GM18907 (cell line): ENCODE data around the gene TAX1BP1.
"Not testable (repeated sequence)": the region's sequence is repeated elsewhere in the genome, so short reads cannot be mapped to it uniquely, and the experiment has no call there.

Experiments used
- ATAC-seq: cut with Tn5 transposase; IDR thresholded peaks from one replicate; pipeline ENCODE4 v1.9.1; 2021; ENCODE audit warnings: mild to moderate bottlenecking, moderate library complexity; ENCODE audit not compliant: unreplicated experiment

TAX1BP1 gene

DNA sequence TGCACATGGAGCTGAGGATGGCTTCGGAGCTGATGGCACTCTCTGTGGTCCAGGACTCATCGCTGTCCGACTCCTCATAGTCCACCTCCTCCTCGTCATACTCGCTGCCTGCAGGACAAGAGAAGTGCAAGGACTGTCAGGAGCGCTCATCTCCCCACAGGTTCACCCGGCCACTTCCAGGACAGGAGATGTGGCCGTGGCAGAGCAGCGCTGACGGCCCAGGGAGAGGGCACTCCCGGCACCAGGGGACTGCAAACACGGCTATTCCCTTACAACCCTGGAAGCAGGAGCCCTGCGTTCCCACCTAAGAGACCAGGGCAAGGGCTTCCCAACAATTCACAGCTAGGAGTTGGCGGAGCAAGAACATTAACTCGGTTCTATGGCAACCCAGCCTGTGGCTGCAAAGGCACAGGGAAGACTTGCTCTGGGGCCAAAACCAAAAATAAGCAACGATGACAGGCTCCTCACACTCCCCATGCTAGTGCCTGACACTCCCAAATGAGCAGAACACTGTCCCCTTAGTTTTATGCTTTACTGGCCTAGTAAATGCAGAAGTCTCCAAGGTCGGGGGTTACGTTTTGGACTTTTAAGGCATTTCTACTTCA is 100.9 kb downstream of the TAX1BP1 start:
- ATAC-seq, result no peak

DNA sequence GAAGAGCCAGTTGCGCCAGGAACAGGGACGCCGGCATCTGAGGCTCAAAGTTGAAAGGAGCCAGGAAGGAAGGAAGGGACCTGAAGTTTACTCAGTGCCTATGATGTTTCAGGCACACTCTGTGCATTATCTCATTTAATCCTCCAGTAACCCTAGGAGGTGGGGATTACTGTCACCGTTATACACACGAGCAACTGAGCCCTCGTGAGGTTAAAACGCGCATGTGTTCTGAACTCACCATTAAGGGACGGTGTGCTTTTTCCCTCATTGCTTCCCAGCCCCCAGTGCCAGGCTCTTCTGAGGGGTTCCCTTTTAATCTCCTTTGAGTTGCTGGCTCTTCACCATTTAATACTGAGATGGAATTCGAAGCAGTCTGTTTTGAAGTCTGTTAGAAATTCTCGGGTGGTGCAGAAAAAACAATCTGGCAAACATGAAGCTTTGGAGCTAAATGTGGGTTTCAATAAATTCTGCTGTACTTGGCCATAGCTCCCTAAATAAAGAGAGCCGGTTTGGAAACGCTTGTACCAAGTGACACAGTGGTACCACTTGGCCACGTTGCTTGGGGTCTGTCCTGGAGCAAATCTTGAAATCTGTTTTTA is 102.2 kb downstream of the TAX1BP1 start:
- no peak for ATAC-seq

DNA sequence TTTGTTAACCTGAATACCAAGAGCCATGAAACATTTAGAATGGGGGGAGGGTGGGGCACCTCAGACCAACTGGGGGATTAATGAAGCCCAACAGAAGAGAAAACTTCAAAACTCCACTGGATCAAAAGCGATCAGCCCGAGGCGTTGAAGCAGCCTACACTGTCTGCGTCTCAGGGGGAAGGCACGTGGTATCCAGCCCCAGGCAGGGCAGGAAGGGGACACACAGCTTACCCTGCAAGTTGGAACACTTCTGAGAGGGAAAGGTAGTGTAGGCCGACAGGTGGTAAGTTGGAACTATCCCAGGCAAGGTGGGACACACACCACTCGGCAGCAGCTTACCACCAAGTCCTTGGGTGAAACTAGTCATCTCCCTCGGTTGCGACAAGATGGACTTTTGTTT is 102.9 kb downstream of the TAX1BP1 start:
- no peak for ATAC-seq

DNA sequence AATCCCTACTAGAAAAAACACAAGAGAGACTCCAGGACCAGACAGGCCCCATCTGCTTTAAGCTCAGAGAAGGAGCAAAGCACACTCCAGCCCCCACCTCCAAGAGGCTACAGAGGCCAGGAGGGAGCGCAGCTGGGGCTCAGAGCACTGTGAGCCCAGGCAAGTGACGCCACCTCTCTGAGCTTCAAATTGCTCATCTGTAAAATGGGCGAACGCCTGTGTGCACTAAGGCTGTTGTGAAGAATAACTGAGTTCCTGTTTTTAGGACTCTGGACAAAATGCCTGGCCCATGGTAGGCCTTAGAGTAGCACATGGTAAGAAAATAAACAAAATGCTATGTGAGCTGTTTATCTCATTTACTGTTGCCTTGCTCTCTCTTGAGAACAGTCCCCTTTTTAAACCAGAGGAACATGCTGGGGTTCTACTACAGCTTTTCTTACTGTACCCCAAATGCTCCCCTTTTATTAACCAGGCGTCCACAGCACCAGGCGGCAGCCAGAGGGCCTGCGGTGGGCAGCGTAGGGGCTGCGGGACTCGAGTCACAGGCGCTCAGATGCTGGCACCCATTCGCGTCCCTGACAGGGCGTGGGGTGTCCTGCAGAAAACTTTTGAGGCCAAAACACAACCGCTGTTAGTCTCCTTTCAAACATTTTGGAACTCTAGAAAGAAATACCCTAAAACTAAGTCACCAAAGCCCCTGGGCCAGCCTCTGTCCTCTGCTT is 103.8 kb downstream of the TAX1BP1 start:
- no peak for ATAC-seq

DNA sequence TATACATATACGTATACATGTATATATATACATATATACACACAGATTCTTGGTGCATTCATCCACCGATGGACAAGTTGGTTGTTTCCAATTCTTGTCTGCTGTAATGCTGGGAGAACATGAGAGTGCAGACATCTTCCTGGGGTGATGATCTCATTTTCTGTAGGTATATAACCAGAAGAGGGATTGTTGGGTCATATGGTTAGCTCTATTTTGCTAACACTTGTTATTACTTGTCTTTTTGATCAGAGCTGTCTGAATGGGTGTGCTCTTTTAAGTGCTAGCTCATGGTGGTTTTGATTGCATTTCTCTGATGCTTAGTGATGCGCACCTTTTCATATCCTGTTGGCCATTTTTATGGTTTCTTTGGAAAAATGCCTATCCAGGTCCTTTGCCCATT is 106.4 kb downstream of the TAX1BP1 start:
- ATAC-seq, result no peak

DNA sequence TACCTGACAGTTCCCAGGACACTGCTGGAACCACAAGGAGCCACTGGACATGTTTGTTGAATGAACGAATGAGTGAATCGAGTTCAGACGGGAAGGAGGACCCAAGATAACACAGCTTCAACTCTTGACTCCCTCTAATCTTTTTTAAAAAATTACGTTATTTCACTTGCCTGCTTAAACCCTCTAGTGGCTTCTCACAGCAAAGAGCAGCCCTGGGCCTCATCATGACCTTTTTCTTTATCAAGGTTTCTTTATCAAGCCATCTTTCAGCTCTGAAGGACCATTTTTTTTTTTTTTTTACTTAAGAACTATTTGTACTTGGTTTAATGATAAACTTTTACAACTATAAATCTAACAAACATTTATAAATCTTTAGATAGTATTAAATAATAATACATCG is 110.6 kb downstream of the TAX1BP1 start:
- no peak for ATAC-seq

DNA sequence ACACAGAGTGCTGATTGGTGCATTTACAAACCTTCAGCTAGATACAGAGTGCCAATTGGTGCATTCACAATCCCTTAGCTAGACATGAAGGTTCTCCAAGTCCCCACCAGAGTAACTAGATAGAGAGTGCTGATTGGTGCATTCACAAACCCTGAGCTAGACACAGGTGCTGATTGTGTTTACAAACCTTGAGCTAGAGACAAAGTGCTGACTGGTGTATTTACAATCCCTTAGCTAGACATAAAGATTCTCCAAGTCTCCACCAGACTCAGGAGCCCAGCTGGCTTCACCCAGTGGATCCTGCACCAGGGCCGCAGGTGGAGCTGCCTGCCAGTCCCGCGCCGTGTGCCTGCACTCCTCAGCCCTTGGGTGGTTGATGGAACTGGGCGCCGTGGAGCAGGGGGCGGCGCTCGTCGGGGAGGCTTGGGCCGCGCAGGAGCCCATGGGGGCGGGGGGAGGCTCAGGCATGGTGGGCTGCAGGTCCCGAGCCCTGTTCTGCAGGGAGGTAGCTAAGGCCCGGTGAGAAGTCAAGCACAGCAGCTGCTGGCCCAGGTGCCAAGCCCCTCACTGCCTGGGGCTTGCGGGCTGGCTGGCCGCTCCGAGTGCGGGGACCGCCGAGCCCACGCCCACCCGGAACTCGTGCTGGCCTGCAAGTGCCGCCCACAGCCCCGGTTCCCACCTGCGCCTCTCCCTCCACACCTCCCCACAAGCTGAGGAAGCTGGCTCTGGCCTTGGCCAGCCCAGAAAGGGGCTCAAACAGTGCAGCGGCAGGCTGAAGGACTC is 116.9 kb downstream of the TAX1BP1 start:
- ATAC-seq, result not testable (repeated sequence)

DNA sequence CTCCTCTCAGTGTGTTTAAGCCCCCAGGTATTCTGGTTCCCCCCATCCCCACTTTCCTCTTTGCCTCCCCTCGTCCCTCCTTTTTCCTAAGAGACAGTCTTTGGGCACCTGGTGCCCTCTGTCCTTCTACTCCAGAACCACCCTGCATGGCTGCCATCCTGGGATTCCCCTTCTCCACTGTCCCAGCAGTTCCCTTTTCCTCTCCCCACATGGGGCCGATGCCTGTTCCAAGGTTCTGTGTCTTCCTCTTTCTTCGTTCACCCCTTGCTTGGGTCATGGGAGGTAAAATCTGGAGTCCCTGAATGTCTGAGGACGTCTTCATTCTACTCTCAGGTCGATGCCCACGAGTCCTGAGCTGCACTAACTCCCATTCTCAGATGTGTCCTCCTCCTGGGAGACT is 120.8 kb downstream of the TAX1BP1 start:
- ATAC-seq, result no peak

DNA sequence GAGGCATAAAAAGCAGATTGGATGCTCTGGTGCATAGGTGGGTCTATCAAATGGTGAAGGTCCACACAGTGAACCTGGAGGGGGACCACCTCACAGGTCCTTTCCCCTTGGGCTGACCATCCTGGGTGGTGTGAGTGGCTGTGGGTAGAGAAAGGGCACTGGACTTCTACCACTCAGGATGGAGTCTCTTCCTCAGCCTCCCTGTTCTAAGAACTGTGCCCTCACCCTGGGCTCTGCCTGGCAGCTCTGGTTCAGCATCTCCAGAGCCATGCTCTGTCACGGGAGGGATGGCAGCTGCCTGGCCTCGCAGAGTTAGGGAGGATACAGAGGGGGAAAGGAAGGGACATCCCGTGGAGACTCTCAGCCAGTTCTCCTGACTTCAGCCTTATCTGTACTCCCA is 121.8 kb downstream of the TAX1BP1 start:
- ATAC-seq, result no peak

DNA sequence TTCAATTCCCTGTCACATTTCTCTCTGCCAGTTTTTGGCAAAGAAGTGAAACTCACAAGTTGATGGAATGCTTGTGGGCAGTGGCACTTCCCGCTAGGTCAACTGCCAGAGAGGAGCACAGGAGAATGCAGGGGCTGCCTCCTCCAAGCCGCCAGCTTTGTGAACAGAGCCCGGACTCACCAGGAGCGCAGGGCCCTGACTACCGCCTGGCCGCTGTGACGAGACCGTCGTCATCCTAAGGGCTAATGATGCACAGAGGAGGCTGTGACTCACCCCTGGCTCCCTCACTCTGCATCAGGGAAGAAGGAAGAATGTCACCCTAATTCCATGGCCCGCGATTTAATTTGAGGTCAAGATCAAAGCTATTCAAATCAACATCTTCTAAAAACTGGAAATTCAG is 123.9 kb downstream of the TAX1BP1 start:
- ATAC-seq, result no peak

DNA sequence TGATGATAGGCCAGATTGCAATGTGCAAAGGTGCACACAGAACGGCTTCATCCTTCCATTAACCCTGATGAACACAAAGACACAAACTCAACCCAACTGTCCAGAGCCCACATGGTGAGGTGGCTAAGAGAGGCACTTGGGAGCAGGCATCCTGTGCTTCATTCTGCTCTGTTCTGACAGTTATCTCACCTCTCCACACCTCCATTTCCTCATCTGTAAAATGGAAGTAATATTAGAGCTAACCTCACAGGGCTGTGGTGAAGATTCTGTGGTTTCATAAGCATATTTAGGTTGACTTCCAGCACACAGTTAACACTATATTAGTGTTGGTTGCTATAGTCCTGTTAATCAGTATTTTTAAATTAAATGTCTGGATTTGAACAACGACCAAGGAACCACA is 126.3 kb downstream of the TAX1BP1 start:
- ATAC-seq, result no peak

DNA sequence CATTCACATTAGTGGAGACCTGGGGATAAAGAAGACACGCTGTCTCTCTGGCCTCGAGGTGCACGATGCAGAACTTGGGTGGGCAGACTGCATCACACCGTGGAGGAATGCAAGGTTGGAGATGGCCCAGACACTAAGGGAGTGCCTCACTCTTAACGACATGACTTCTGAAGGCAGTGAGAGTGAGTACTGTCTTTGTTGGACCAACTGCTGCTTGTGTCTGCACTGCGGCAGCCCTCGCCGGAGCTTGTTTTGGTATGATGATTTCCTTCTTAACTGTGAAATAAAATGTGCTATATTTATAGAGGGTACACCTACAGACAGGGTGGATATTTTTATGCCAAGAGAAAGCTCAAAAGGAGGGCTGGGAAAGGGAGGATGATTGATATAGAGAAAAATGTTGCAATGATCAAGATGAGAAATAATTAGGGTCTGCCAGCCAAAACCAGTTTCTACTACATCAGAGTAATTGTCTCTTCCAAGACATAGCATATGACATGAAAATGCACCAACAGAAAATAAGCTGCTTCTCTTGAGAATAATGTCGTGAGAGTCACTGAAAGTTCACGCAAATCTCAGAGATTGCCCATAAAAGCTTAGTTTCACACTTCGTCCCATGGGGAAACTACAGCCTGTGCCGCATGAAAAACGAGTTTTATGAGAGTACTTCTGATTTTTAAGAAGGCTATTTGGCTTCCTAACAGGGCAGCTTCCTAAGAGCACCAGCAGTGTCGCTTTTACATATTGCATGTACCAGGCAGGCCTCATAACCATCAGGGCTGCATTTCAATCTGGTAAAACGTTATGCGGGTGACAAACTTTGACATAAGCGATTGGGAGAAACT is 127.1 kb downstream of the TAX1BP1 start:
- ATAC-seq, result no peak

DNA sequence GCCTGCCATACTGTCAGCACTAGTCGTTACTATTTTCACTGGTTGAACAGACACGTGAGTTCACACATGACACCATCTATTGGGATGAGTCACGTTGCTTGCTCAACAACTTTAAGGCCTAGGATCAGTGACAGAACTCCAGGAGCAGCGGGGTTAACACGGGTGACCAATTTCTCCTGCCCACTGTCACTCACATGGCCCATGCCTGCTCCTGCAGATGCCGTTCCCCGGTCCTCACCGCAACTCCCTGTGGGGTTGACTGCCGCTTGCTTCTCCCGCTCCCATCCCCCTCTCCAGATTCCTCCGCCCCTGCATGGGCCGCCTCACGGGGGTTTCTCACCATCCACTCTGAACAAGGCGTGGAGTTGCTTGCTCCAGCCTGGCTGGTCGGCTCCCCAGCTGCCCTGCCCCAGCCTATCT is 128.2 kb downstream of the TAX1BP1 start:
- no peak for ATAC-seq

DNA sequence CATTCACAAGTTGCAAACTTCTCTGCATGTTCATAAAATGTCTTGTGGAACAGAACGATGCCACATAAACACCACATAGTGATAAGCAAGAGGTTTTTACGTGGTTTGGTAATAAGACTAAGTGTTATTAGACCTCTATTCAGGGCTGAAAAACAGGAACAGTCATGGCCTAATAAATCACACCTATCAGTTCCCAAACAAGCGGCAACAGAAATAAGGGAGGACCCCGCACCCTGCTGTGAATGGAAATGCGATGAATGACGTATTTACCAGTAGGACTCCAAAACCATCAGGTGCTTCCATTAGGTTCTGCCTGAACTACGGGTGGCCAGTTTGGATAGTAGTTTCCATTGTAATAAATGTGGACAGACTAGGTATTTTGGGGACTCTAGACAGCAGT is 129.1 kb downstream of the TAX1BP1 start:
- ATAC-seq, result no peak

DNA sequence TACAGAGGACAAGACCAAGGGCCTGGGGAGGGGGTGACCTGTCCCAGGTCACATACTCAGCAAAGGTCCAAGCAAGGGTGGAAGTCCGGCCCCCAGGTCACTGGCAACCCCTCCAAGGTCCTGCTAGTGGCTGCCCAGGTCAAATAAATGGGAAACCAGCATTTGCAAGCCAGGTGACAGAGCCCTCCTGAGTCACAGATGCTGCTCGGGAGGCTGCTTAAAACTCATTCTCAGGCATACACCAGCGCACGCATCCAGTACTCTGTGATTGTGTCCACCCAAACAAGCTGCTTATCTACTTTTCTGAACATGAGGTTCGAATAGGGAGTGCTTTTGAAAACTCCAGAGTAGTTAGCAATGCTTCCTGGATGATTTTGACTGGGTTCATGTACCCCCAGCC is 130.6 kb downstream of the TAX1BP1 start:
- ATAC-seq, result no peak

DNA sequence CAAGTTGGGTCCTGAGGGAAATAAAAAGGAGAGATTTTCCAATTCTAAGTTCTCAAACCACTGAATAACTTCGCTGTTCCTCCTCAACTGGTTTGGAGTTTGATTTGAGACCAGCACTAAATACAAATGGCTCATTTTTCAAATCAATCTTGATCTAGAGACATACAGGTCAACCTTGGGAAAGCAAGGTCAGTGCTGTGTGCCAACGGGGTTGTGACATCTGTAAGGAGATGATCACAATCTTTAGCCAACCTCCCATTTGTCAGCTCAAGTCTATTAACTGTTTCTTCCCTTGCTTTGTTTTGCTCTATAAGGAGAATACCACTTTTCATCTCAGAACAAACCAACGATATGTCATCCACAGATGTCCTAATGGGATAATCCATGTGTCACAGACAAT is 131.1 kb downstream of the TAX1BP1 start:
- no peak for ATAC-seq

DNA sequence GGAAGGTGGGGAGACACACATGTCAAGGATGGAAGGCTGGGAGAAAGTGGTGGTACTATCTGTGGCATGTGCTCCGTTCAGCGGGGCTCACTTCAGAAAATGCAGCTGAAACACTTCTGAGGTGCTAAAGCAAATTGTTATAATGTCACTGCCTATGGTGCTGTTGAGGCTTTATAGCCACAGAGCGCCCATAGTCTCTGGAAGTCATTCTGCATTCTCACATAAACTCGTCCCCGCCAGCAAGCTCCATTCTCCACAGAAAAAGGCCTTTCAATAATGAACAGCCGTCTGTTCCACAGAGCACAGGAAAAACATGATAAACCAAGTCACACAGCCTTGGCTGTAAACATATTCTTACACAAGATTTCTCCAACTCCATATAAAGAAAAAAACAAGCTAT is 131.9 kb downstream of the TAX1BP1 start:
- no peak for ATAC-seq

DNA sequence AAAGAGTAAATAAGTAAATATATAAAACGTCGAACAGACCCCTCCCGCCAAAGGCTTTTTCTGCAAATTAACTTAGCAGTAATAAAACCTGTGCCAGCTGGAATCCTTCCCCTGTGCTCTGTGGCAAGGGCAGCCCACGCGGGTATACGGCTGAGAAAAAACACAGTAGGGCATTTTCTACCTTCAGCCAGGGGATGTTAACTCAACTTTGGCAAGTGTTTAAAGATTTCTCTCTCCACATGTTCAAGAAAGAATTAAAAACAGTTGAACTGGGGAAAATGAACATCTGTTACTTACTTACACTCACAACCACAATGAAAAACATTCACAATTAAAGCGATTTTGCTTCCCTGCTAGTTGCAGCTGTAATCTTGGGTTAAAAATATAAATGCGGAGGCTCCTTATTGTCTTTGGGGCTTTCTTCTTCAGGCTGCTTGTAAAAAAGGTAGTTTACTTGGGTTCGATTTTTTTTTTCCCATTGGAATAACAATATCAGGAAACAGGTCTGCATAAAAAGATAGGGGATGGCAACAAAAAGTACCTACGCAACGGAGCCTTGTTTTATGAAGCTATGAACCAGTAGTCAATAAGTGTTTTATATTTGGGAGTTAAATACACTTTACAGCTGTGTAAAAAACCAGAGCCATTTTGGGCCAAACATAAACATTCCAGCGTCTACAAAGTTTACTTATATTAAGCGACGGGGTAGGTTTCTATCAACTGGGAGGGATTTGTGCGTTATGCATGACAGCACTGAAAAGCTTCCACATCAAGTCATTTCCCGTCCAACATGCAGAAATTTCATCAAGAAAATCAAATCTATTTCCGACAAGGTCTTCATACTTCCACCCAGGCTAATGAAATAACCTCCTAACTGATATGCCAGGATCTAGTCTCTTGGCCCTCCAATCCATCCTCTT is 132.7 kb downstream of the TAX1BP1 start:
- no peak for ATAC-seq
